CD4-positive, alpha-beta T cell treated with Interferon gamma for 1 hour (primary cell): Measurements from ENCODE around the gene IMMP2L.

Experiments
- DNase-seq: peaks from one replicate; pipeline ENCODE4 v3.0.0-alpha.2; 2020

The IMMP2L gene

GRCh38 chr7:111012149-111012548 lies 550.1 kb downstream of the IMMP2L start:
- no peak for DNase-seq

GRCh38 chr7:111011520-111011919 lies 550.8 kb downstream of the IMMP2L start:
- DNase-seq, result no peak

- no peak for DNase-seq
These were observed 551.5 kb downstream of the IMMP2L start for GRCh38 chr7:111010798-111011197.

GRCh38 chr7:111009526-111010040 lies 552.7 kb downstream of the IMMP2L start:
- DNase-seq, result no peak

GRCh38 chr7:111006691-111007090 lies 555.6 kb downstream of the IMMP2L start:
- no peak for DNase-seq

GRCh38 chr7:111006040-111006439 lies 556.3 kb downstream of the IMMP2L start:
- DNase-seq, result no peak

GRCh38 chr7:111005445-111005844 lies 556.8 kb downstream of the IMMP2L start:
- no peak for DNase-seq

GRCh38 chr7:111004310-111004901 lies 557.9 kb downstream of the IMMP2L start:
- no peak for DNase-seq

GRCh38 chr7:111003883-111004282 lies 558.4 kb downstream of the IMMP2L start:
- no peak for DNase-seq

GRCh38 chr7:110994028-110994967 lies 568.0 kb downstream of the IMMP2L start:
- no peak for DNase-seq

GRCh38 chr7:110988890-110989501 lies 573.3 kb downstream of the IMMP2L start:
- DNase-seq, result no peak

- DNase-seq, result no peak
These were observed 573.9 kb downstream of the IMMP2L start for GRCh38 chr7:110988348-110988747.

GRCh38 chr7:110987127-110987693 lies 575.1 kb downstream of the IMMP2L start:
- DNase-seq, result no peak

- DNase-seq, result no peak
These were observed 578.4 kb downstream of the IMMP2L start for GRCh38 chr7:110983822-110984456.

- no peak for DNase-seq
These were observed 585.1 kb downstream of the IMMP2L start for GRCh38 chr7:110977127-110977737.

- DNase-seq, result no peak
These were observed 586.8 kb downstream of the IMMP2L start for GRCh38 chr7:110975486-110975885.

- DNase-seq, result no peak
These were observed 587.9 kb downstream of the IMMP2L start for GRCh38 chr7:110974441-110974840.

- no peak for DNase-seq
These were observed 588.9 kb downstream of the IMMP2L start for GRCh38 chr7:110973196-110973990.

GRCh38 chr7:110964775-110965174 lies 597.5 kb downstream of the IMMP2L start:
- no peak for DNase-seq

GRCh38 chr7:110962826-110963225 lies 599.5 kb downstream of the IMMP2L start:
- DNase-seq, result no peak

- no peak for DNase-seq
These were observed 599.9 kb downstream of the IMMP2L start for GRCh38 chr7:110962374-110962773.
